ENCODE results near the gene LCE2A. TPM values are rescaled to one million over a fixed set of nuclear protein-coding genes. Genes with fewer than 3 reads are reported as not detected.

Gene LCE2A
- total and polyA plus RNA-seq, 2 of the 8 experiments (the other 6 are each of a cell fraction or from before 2014, with no cell fraction given): not detected

GRCh38 chr1:152745289-152745704 lies 47.2 kb downstream of the LCE2A start:
- no peak overlapping the region for H3K4me2 ChIP-seq (ENCODE audit: insufficient read depth in 1 of 2, low read depth in 2 of 2, low read length in 2 of 2)
- FAIRE-seq: no peak
- no peak overlapping the region for H4K5ac ChIP-seq (ENCODE audit: insufficient read length, low read depth, low read length)
- TF ChIP-seq, protein P1, sequence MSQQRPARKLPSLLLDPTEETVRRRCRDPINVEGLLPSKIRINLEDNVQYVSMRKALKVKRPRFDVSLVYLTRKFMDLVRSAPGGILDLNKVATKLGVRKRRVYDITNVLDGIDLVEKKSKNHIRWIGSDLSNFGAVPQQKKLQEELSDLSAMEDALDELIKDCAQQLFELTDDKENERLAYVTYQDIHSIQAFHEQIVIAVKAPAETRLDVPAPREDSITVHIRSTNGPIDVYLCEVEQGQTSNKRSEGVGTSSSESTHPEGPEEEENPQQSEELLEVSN (IDR thresholded peaks at IDR 0.05): no peak
- TF ChIP-seq TAF1 (IDR thresholded peaks at IDR 0.05; ENCODE audit: low read depth, low read length): no peak
- no peak for TF ChIP-seq HDAC2 (IDR thresholded peaks at IDR 0.05; ENCODE audit: borderline replicate concordance in 1 of 2, low read depth in 2 of 2, low read length in 2 of 2)
- no peak for TF ChIP-seq EZH2 (IDR thresholded peaks at IDR 0.05; ENCODE audit: low read depth, low read length, severe bottlenecking)
- no peak for TF ChIP-seq GTF2F1 (IDR thresholded peaks at IDR 0.05; ENCODE audit: borderline replicate concordance, low read depth, low read length)
- TF ChIP-seq SIX5 (IDR thresholded peaks at IDR 0.05; ENCODE audit: low read depth, low read length): no peak
- TF ChIP-seq CTCF (IDR thresholded peaks at IDR 0.05; ENCODE audit: control extremely low read depth in 1 of 3, insufficient read depth in 1 of 3, low read depth in 1 of 3, low read length in 3 of 3): no peak
- TF ChIP-seq PHF8 (conservative IDR thresholded peaks at IDR 0.05; ENCODE audit: low read depth, low read length): no peak
- no peak for TF ChIP-seq RFX5 (IDR thresholded peaks at IDR 0.05; ENCODE audit: borderline replicate concordance, low read depth, low read length)
- no peak for TF ChIP-seq CBX5 (IDR thresholded peaks at IDR 0.05; ENCODE audit: low read depth, low read length)

More at GRCh38 chr1:152745289-152745704, 47.2 kb downstream of the LCE2A start:
- DNase-seq (ENCODE audit: low read depth in 1 of 2, low spot score in 2 of 2): no peak
- Histone ChIP-seq H3K4ac (replicated peaks; ENCODE audit: insufficient read length, low read depth, low read length) (no peak overlapping the region), H2BK120ac (replicated peaks; ENCODE audit: low read depth, low read length) (no peak overlapping the region), H3K27me3 (replicated peaks in 1 of 4; ENCODE audit: control insufficient read depth in 3 of 4, extremely low read depth in 1 of 4, insufficient read depth in 3 of 4, low read length in 3 of 4) (no peaks in the 10 kb centered on the region), H3K27ac (ENCODE audit: low read depth, low read length) (no peak overlapping the region), H3K79me1 (ENCODE audit: low read depth, low read length) (no peaks in the 10 kb centered on the region), H4K8ac (ENCODE audit: extremely low read depth, insufficient read depth, low read length) (no peak overlapping the region), H3K23ac (ENCODE audit: insufficient read length) (no peak overlapping the region), H3K79me2 (ENCODE audit: control insufficient read depth in 1 of 2, insufficient read depth in 2 of 2, low read length in 2 of 2) (no peaks in the 10 kb centered on the region), H3K23me2 (ENCODE audit: low read depth, low read length) (no peaks in the 10 kb centered on the region), H2BK12ac (ENCODE audit: low read depth, low read length) (no peak overlapping the region), H3K4me1 (replicated peaks in 1 of 4; ENCODE audit: control insufficient read depth in 3 of 4, insufficient read depth in 4 of 4, low read length in 3 of 4) (no peaks in the 10 kb centered on the region), H2AK5ac (ENCODE audit: low read depth, low read length) (no peak overlapping the region), H3K4me3 (ENCODE audit: extremely low read depth in 1 of 4, insufficient read depth in 2 of 4, low read depth in 3 of 4, low read length in 4 of 4) (no peak overlapping the region), H2AFZ (ENCODE audit: low read length) (no peak overlapping the region), H2BK15ac (ENCODE audit: low read length) (no peak overlapping the region), H4K20me1 (replicated peaks in 1 of 2; ENCODE audit: control insufficient read depth in 1 of 2, insufficient read depth in 2 of 2, low read length in 2 of 2) (no peaks in the 10 kb centered on the region), H3K36me3 (ENCODE audit: control insufficient read depth in 2 of 4, insufficient read depth in 4 of 4, low read length in 3 of 4) (no peaks in the 10 kb centered on the region; a peak in 1 of 8 replicates), H3K56ac (replicated peaks; ENCODE audit: insufficient read length, low read depth, low read length) (no peak overlapping the region), H3K14ac (ENCODE audit: insufficient read length) (no peak overlapping the region), H3K18ac (ENCODE audit: extremely low read depth, low read length) (no peak overlapping the region), H4K91ac (replicated peaks; ENCODE audit: insufficient read length, low read length) (no peak overlapping the region), H2BK20ac (ENCODE audit: low read length) (no peak overlapping the region), H3K9me3 (ENCODE audit: insufficient read depth in 2 of 2, low read depth in 1 of 2, low read length in 1 of 2) (peaks cover 79 to 87% of the 10 kb centered on the region in 2 experiments), H2BK5ac (ENCODE audit: low read depth, low read length) (no peak overlapping the region), H3K9ac (replicated peaks in 1 of 4; ENCODE audit: extremely low read depth in 1 of 4, low read depth in 3 of 4, low read length in 3 of 4) (no peak overlapping the region)
- CTCF ChIA-PET (ENCODE audit: partially characterized antibody): no interaction called here
- WGBS, 2 experiments (ENCODE audit: extremely low coverage in 1 of 2, insufficient coverage in 1 of 2, insufficient read length in 1 of 2, insufficient replicate concordance in 2 of 2, low coverage in 1 of 2, low lambda C conversion rate in 2 of 2, missing lambda C conversion rate in 1 of 2): 86% methylated on average over 4 of the region's 4 CpGs; no CpG with 5 or more reads in 1 of the 2 experiments
- POLR2A ChIA-PET (ENCODE audit: partially characterized antibody): no interaction called here

Data from H1 (cell line).